Astrocyte of the cerebellum (primary cell): Measurements from ENCODE around the gene AKT1S1.

Experiments
- DNase-seq: peaks from one replicate; pipeline ENCODE4 v3.0.0-alpha.2; 2011; ENCODE audit warnings: low read depth
- H3K4me3 ChIP-seq: 2 replicates; pipeline ENCODE4 v1.5.1; 2011; ENCODE audit warnings: mild to moderate bottlenecking, low read depth, low read length, moderate library complexity
- CTCF ChIP-seq: IDR thresholded peaks from 2 replicates; pipeline ENCODE4 v1.5.1; 2012; ENCODE audit warnings: low read length, low read depth, moderate library complexity, mild to moderate bottlenecking; ENCODE audit errors: missing control alignments
- in situ Hi-C: cut with HindIII; loops from 2 replicates; pipeline ENCODE4 v1.10.0; 2017; ENCODE audit warnings: low sequenced_read_pairs

Gene AKT1S1

GRCh38 chr19:49861541-49862378 lies 15.4 kb downstream of the AKT1S1 start:
- in situ Hi-C loops, result no loop called here

GRCh38 chr19:49861107-49861506 lies 16.0 kb downstream of the AKT1S1 start:
- no peak overlapping the region for H3K4me3 ChIP-seq
- in situ Hi-C loops, result no loop called here
- TF ChIP-seq CTCF, result no peak
- no peak for DNase-seq

More at GRCh38 chr19:49861541-49862378, 15.4 kb downstream of the AKT1S1 start:
- no peak for TF ChIP-seq CTCF
- H3K4me3 ChIP-seq, result no peak overlapping the region
- DNase-seq, result no peak

GRCh38 chr19:49860336-49861102 lies 16.6 kb downstream of the AKT1S1 start:
- no peak for TF ChIP-seq CTCF
- in situ Hi-C loops, result no loop called here
- H3K4me3 ChIP-seq, result no peak overlapping the region
- no peak for DNase-seq

- DNase-seq, result no peak
- no peak overlapping the region for H3K4me3 ChIP-seq
- in situ Hi-C loops, result no loop called here
- no peak for TF ChIP-seq CTCF
Measured at GRCh38 chr19:49859682-49860335, 17.3 kb downstream of the AKT1S1 start.

GRCh38 chr19:49858088-49858985 lies 18.8 kb downstream of the AKT1S1 start:
- no peak overlapping the region for H3K4me3 ChIP-seq
- in situ Hi-C loops, result no loop called here

More at GRCh38 chr19:49858088-49858985, 18.8 kb downstream of the AKT1S1 start:
- no peak for DNase-seq
- no peak for TF ChIP-seq CTCF
